DMS114 treated with DMSO at 0.1 percent for 48 hours (cell line): ENCODE results near the gene SHISA9.

ENCODE experiments used
- DNase-seq: peaks from one replicate; lab custom pipeline; 2025; ENCODE audit not compliant: unreplicated experiment; lab: John Stamatoyannopoulos, UW

The SHISA9 gene

GRCh38 chr16:13110124-13110796, 208.9 kb downstream of the SHISA9 start:
- DNase-seq = no peak

GRCh38 chr16:13111747-13112146, 210.3 kb downstream of the SHISA9 start:
- DNase-seq = no peak

- no peak for DNase-seq
Observed at GRCh38 chr16:13113741-13114140, 212.3 kb downstream of the SHISA9 start.

- no peak for DNase-seq
Observed at GRCh38 chr16:13118091-13118490, 216.7 kb downstream of the SHISA9 start.

- DNase-seq = no peak
Observed at GRCh38 chr16:13120091-13120490, 218.7 kb downstream of the SHISA9 start.

GRCh38 chr16:13120557-13120956, 219.2 kb downstream of the SHISA9 start:
- DNase-seq = no peak

GRCh38 chr16:13123991-13124390, 222.6 kb downstream of the SHISA9 start:
- DNase-seq = no peak

- no peak for DNase-seq
Observed at GRCh38 chr16:13127144-13127543, 225.7 kb downstream of the SHISA9 start.

- DNase-seq = no peak
Observed at GRCh38 chr16:13130586-13130985, 229.2 kb downstream of the SHISA9 start.

- DNase-seq = no peak
Observed at GRCh38 chr16:13134836-13135235, 233.4 kb downstream of the SHISA9 start.

- no peak for DNase-seq
Observed at GRCh38 chr16:13136901-13137300, 235.5 kb downstream of the SHISA9 start.

GRCh38 chr16:13138528-13138927, 237.1 kb downstream of the SHISA9 start:
- DNase-seq = no peak

GRCh38 chr16:13139661-13140241, 238.4 kb downstream of the SHISA9 start:
- no peak for DNase-seq

- DNase-seq = no peak
Observed at GRCh38 chr16:13143551-13143950, 242.2 kb downstream of the SHISA9 start.

- no peak for DNase-seq
Observed at GRCh38 chr16:13146829-13147228, 245.4 kb downstream of the SHISA9 start.

GRCh38 chr16:13148294-13148693, 246.9 kb downstream of the SHISA9 start:
- DNase-seq = no peak

GRCh38 chr16:13148836-13149235, 247.4 kb downstream of the SHISA9 start:
- DNase-seq = no peak

GRCh38 chr16:13150181-13150885, 248.9 kb downstream of the SHISA9 start:
- no peak for DNase-seq

- DNase-seq = no peak
Observed at GRCh38 chr16:13153696-13154095, 252.3 kb downstream of the SHISA9 start.

- DNase-seq = no peak
Observed at GRCh38 chr16:13154799-13155198, 253.4 kb downstream of the SHISA9 start.

GRCh38 chr16:13155377-13155776, 254.0 kb downstream of the SHISA9 start:
- no peak for DNase-seq

- no peak for DNase-seq
Observed at GRCh38 chr16:13155780-13156179, 254.4 kb downstream of the SHISA9 start.
